ENCODE measurements around the gene LTBR. TPM values are rescaled to one million over a fixed set of nuclear protein-coding genes. Genes with fewer than 3 reads are reported as not detected.

Gene LTBR
- total RNA-seq, 3 donors from 2014 or later (not counting 1 experiment from before 2014, with no cell fraction given) = 3.7 to 5.8 (median 4.4) TPM

GRCh38 chr12:6369916-6370575 lies 13.9 kb upstream of the LTBR start:
- WGBS (ENCODE audit: insufficient coverage) = 92% methylated on average over 9 of the region's 9 CpGs
- Mint-ChIP-seq H3K27me3 (ENCODE audit: low read depth in 2 of 2) (no peaks in the 10 kb centered on the region), H3K4me1 (peaks cover 29 to 50% of the 10 kb centered on the region in 2 donors), H3K27ac (peak overlapping the region in 1 of 2 donors; percentile 84), H3K36me3 (no peaks in the 10 kb centered on the region), H3K4me3 (no peak overlapping the region), H3K9me3 (no peaks in the 10 kb centered on the region)
- no peak for TF ChIP-seq CTCF (IDR thresholded peaks at IDR 0.05)
- Histone ChIP-seq H3K4me3 (ENCODE audit: low read length) (no peak overlapping the region), H3K4me1 (ENCODE audit: control insufficient read depth, insufficient read depth, low read length) (peaks cover 29% of the 10 kb centered on the region), H3K9me3 (ENCODE audit: control insufficient read depth, insufficient read depth, low read length) (no peaks in the 10 kb centered on the region), H3K27ac (ENCODE audit: low read length) (no peak overlapping the region), H3K36me3 (ENCODE audit: control insufficient read depth, insufficient read depth, low read length) (no peaks in the 10 kb centered on the region), H3K27me3 (ENCODE audit: control insufficient read depth, insufficient read depth, low read length) (no peaks in the 10 kb centered on the region)
- DNase-seq = no peak
- intact Hi-C loops (cut with micrococcal nuclease) = no loop called here
- no peak for ATAC-seq

GRCh38 chr12:6370576-6370935 lies 13.4 kb upstream of the LTBR start:
- Mint-ChIP-seq H3K27ac (peak overlapping the region in 1 of 2 donors; percentile 84), H3K27me3 (ENCODE audit: low read depth in 2 of 2) (no peaks in the 10 kb centered on the region), H3K4me3 (peak overlapping the region; percentile 28), H3K4me1 (peaks cover 29 to 55% of the 10 kb centered on the region in 2 donors), H3K9me3 (no peaks in the 10 kb centered on the region), H3K36me3 (no peaks in the 10 kb centered on the region)
- Histone ChIP-seq H3K27me3 (ENCODE audit: control insufficient read depth, insufficient read depth, low read length) (no peaks in the 10 kb centered on the region), H3K36me3 (ENCODE audit: control insufficient read depth, insufficient read depth, low read length) (no peaks in the 10 kb centered on the region), H3K4me3 (ENCODE audit: low read length) (no peak overlapping the region), H3K4me1 (ENCODE audit: control insufficient read depth, insufficient read depth, low read length) (peaks cover 33% of the 10 kb centered on the region), H3K9me3 (ENCODE audit: control insufficient read depth, insufficient read depth, low read length) (no peaks in the 10 kb centered on the region), H3K27ac (ENCODE audit: low read length) (no peak overlapping the region)
- DNase-seq (no peak), ATAC-seq (no peak)
- intact Hi-C loops (cut with micrococcal nuclease) = no loop called here
- WGBS (ENCODE audit: insufficient coverage) = 89% methylated on average over 4 of the region's 4 CpGs
- no peak for TF ChIP-seq CTCF (IDR thresholded peaks at IDR 0.05)

- DNase-seq (no peak), ATAC-seq (no peak)
- no peaks in the 10 kb centered on the region for H3K36me3 Mint-ChIP-seq
- WGBS (ENCODE audit: insufficient coverage) = 82% methylated on average over 9 of the region's 15 CpGs
- Histone ChIP-seq H3K27ac (ENCODE audit: low read length) (no peak overlapping the region), H3K9me3 (ENCODE audit: control insufficient read depth, insufficient read depth, low read length) (no peaks in the 10 kb centered on the region), H3K36me3 (ENCODE audit: control insufficient read depth, insufficient read depth, low read length) (no peaks in the 10 kb centered on the region), H3K4me1 (ENCODE audit: control insufficient read depth, insufficient read depth, low read length) (peaks cover 39% of the 10 kb centered on the region), H3K27me3 (ENCODE audit: control insufficient read depth, insufficient read depth, low read length) (no peaks in the 10 kb centered on the region), H3K4me3 (ENCODE audit: low read length) (no peak overlapping the region)
- no peak overlapping the region for H3K4me3 Mint-ChIP-seq
- intact Hi-C loops (cut with micrococcal nuclease) = no loop called here
- no peaks in the 10 kb centered on the region for H3K9me3 Mint-ChIP-seq
- H3K4me1 Mint-ChIP-seq = peaks cover 35 to 61% of the 10 kb centered on the region in 2 donors
- H3K27me3 Mint-ChIP-seq (ENCODE audit: low read depth in 2 of 2) = no peaks in the 10 kb centered on the region
- H3K27ac Mint-ChIP-seq = no peak overlapping the region
- no peak for TF ChIP-seq CTCF (IDR thresholded peaks at IDR 0.05)
Measured at GRCh38 chr12:6370994-6371754, 12.8 kb upstream of the LTBR start.
